ENCODE data around the gene CCL7. TPM values are rescaled to one million over a fixed set of nuclear protein-coding genes. Genes with fewer than 3 reads are reported as not detected.

Gene CCL7
- total RNA-seq, 1 experiment from 2014 or later: 0.31 TPM

- in situ Hi-C loops (cut with HindIII; ENCODE audit: low pct_unique_long_range_greater_than_20kb, low sequenced_read_pairs): no loop called here
- Histone ChIP-seq H3K27ac (ENCODE audit: low read length) (peak overlapping the region; percentile 98), H3K36me3 (ENCODE audit: control insufficient read depth, insufficient read depth, low read length) (no peaks in the 10 kb centered on the region), H3K4me3 (ENCODE audit: low read depth in 2 of 2, low read length in 2 of 2) (no peak overlapping the region), H3K9me3 (ENCODE audit: control insufficient read depth, insufficient read depth, low read depth, low read length) (no peaks in the 10 kb centered on the region), H3K4me1 (ENCODE audit: control insufficient read depth, insufficient read depth, low read length) (peaks cover 36% of the 10 kb centered on the region), H3K27me3 (ENCODE audit: control insufficient read depth, insufficient read depth, low read length) (no peaks in the 10 kb centered on the region)
- ATAC-seq: no peak
- BruUV-seq (replicated peaks): no TSS peak
- ChIA-PET CTCF (no interaction called here), POLR2A (no interaction called here)
- intact Hi-C loops (cut with micrococcal nuclease; ENCODE audit: unreplicated experiment): no loop called here
- no peak for TF ChIP-seq POLR2AphosphoS5 (IDR thresholded peaks at IDR 0.05; ENCODE audit: low read depth, low read length)
- no peak for TF ChIP-seq SIN3A (IDR thresholded peaks at IDR 0.05; ENCODE audit: borderline replicate concordance, insufficient read depth, low read depth, low read length)
- TF ChIP-seq, protein P1, sequence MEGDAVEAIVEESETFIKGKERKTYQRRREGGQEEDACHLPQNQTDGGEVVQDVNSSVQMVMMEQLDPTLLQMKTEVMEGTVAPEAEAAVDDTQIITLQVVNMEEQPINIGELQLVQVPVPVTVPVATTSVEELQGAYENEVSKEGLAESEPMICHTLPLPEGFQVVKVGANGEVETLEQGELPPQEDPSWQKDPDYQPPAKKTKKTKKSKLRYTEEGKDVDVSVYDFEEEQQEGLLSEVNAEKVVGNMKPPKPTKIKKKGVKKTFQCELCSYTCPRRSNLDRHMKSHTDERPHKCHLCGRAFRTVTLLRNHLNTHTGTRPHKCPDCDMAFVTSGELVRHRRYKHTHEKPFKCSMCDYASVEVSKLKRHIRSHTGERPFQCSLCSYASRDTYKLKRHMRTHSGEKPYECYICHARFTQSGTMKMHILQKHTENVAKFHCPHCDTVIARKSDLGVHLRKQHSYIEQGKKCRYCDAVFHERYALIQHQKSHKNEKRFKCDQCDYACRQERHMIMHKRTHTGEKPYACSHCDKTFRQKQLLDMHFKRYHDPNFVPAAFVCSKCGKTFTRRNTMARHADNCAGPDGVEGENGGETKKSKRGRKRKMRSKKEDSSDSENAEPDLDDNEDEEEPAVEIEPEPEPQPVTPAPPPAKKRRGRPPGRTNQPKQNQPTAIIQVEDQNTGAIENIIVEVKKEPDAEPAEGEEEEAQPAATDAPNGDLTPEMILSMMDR (IDR thresholded peaks at IDR 0.05): no peak
- TF ChIP-seq TCF7L2 (IDR thresholded peaks at IDR 0.05; ENCODE audit: low read depth, low read length): no peak
- TF ChIP-seq REST (IDR thresholded peaks at IDR 0.05; ENCODE audit: insufficient read depth in 1 of 2, low read depth in 2 of 2, low read length in 1 of 2): no peak
- no peak for DNase-seq (ENCODE audit: low read depth, low spot score)
Measured at GRCh38 chr17:34245351-34245905, 24.6 kb upstream of the CCL7 start.

DNA sequence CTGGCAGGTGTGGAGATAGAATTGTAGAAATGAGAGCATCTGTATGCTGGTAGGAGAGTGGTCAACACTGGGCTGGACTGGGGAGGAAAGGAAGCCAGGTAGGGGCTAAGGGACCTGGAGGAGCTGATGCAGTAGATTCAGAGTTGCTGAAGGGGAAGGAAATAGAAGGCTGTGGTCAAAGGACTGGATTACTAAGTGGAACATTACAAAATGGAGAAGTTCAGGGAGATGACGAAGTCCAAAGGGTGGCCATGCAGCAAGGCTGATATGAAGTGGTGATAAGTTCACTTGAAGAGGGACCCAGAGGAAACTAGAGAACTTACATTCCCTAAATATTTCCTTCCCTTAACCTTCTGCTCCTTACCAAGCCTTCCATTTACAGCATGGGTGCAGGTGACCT lies 23.6 kb upstream of the CCL7 start:
- DNase-seq (ENCODE audit: low read depth, low spot score): no peak
- in situ Hi-C loops (cut with HindIII; ENCODE audit: low pct_unique_long_range_greater_than_20kb, low sequenced_read_pairs): no loop called here
- Histone ChIP-seq H3K27me3 (ENCODE audit: control insufficient read depth, insufficient read depth, low read length) (no peaks in the 10 kb centered on the region), H3K36me3 (ENCODE audit: control insufficient read depth, insufficient read depth, low read length) (no peaks in the 10 kb centered on the region), H3K27ac (ENCODE audit: low read length) (peak overlapping the region; percentile 98; the same call in 1 of the 2 replicates), H3K4me1 (ENCODE audit: control insufficient read depth, insufficient read depth, low read length) (peaks cover 36% of the 10 kb centered on the region), H3K9me3 (ENCODE audit: control insufficient read depth, insufficient read depth, low read depth, low read length) (no peaks in the 10 kb centered on the region), H3K4me3 (ENCODE audit: low read depth in 2 of 2, low read length in 2 of 2) (no peak overlapping the region)
- ATAC-seq: no peak
- ChIA-PET POLR2A (no interaction called here), CTCF (no interaction called here)
- intact Hi-C loops (cut with micrococcal nuclease; ENCODE audit: unreplicated experiment): no loop called here
- BruUV-seq (replicated peaks): no TSS peak
- no peak for TF ChIP-seq POLR2AphosphoS5 (IDR thresholded peaks at IDR 0.05; ENCODE audit: low read depth, low read length)
- TF ChIP-seq, protein P1 (IDR thresholded peaks at IDR 0.05): no peak
- TF ChIP-seq REST (IDR thresholded peaks at IDR 0.05; ENCODE audit: insufficient read depth in 1 of 2, low read depth in 2 of 2, low read length in 1 of 2): no peak
- TF ChIP-seq TCF7L2 (IDR thresholded peaks at IDR 0.05; ENCODE audit: low read depth, low read length): no peak
- TF ChIP-seq SIN3A (IDR thresholded peaks at IDR 0.05; ENCODE audit: borderline replicate concordance, insufficient read depth, low read depth, low read length): no peak
